ENCODE measurements around the gene CHTF8.
A peak's percentile ranks its signal among the peaks of the same experiment; 100 is the strongest.

Gene CHTF8

DNA sequence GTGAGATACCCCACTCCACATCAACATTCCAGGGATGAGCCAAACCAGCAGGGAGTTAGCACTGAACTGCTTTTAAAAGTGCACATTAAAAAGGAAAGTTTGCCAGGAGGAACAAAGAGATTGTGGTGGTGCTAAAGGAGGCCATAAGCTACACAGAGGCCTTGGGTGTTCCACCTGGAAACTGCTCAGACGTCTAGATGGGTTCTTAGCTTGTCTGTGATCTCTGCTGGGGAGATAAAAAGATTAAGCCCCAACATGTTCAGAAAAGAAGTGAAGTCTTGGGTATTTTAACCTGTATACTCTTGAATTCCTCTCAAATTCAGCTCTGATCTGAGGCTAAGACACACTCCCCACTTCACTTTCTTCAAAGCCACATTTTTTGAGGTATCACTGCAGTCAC is 16.6 kb downstream of the CHTF8 start:
- DNase-seq (ENCODE audit: low read depth): no peak
- H3K4me3 ChIP-seq (ENCODE audit: low read depth, low read length): no peak overlapping the region
- TF ChIP-seq, protein P1, sequence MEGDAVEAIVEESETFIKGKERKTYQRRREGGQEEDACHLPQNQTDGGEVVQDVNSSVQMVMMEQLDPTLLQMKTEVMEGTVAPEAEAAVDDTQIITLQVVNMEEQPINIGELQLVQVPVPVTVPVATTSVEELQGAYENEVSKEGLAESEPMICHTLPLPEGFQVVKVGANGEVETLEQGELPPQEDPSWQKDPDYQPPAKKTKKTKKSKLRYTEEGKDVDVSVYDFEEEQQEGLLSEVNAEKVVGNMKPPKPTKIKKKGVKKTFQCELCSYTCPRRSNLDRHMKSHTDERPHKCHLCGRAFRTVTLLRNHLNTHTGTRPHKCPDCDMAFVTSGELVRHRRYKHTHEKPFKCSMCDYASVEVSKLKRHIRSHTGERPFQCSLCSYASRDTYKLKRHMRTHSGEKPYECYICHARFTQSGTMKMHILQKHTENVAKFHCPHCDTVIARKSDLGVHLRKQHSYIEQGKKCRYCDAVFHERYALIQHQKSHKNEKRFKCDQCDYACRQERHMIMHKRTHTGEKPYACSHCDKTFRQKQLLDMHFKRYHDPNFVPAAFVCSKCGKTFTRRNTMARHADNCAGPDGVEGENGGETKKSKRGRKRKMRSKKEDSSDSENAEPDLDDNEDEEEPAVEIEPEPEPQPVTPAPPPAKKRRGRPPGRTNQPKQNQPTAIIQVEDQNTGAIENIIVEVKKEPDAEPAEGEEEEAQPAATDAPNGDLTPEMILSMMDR (IDR thresholded peaks at IDR 0.05; ENCODE audit: insufficient read depth, low read depth, low read length, missing control alignments): no peak

DNA sequence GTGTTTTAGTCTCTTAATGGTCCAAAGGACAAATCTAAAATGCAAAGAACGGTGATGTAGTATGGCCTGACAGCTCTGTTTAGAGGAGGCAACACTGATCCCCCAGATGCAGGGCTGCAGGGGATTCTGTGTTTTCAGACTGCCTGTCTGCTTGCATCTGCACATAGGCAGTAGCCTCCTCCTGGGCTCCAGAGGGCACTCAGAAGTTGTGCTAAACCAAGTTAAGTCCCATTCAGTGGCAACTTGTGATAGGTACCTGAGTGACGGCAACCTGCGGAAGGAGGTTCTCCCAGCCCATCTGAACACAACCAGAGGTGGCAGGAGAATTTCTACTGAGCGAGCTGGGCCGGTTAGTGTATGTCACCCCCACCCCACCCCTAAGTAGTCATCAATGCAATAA is 17.0 kb downstream of the CHTF8 start:
- no peak overlapping the region for H3K4me3 ChIP-seq (ENCODE audit: low read depth, low read length)
- no peak for DNase-seq (ENCODE audit: low read depth)
- TF ChIP-seq, protein P1 (IDR thresholded peaks at IDR 0.05; ENCODE audit: insufficient read depth, low read depth, low read length, missing control alignments): no peak

DNA sequence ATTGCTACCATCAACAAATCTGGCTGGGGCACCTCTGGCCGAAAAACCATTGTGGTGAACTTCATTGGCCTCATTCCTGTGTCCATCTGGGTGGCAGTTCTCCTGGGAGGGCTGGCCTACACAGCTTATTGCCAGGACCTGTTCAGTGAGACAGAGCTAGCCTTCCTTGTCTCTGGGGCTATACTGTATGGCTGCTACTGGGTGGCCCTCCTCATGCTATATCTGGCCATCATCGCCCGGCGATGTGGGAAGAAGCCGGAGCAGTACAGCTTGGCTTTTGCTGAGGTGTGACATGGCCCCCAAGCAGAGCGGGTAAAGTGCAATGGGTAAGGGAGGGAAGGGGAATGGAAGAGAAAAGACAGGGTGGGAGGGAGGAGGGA is 17.4 kb downstream of the CHTF8 start:
- no peak for DNase-seq (ENCODE audit: low read depth)
- TF ChIP-seq, protein P1 (IDR thresholded peaks at IDR 0.05; ENCODE audit: insufficient read depth, low read depth, low read length, missing control alignments): no peak
- no peak overlapping the region for H3K4me3 ChIP-seq (ENCODE audit: low read depth, low read length)

DNA sequence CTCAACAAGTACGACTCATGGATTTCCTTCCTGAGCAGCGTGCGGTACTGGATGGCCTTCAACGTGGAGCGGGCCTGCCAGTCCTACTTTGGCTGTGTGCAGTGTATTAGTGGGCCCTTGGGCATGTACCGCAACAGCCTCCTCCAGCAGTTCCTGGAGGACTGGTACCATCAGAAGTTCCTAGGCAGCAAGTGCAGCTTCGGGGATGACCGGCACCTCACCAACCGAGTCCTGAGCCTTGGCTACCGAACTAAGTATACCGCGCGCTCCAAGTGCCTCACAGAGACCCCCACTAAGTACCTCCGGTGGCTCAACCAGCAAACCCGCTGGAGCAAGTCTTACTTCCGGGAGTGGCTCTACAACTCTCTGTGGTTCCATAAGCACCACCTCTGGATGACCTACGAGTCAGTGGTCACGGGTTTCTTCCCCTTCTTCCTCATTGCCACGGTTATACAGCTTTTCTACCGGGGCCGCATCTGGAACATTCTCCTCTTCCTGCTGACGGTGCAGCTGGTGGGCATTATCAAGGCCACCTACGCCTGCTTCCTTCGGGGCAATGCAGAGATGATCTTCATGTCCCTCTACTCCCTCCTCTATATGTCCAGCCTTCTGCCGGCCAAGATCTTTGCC is 17.9 kb downstream of the CHTF8 start:
- no peak for DNase-seq (ENCODE audit: low read depth)
- H3K4me3 ChIP-seq (ENCODE audit: low read depth, low read length): no peak overlapping the region
- TF ChIP-seq, protein P1 (IDR thresholded peaks at IDR 0.05; ENCODE audit: insufficient read depth, low read depth, low read length, missing control alignments): no peak

DNA sequence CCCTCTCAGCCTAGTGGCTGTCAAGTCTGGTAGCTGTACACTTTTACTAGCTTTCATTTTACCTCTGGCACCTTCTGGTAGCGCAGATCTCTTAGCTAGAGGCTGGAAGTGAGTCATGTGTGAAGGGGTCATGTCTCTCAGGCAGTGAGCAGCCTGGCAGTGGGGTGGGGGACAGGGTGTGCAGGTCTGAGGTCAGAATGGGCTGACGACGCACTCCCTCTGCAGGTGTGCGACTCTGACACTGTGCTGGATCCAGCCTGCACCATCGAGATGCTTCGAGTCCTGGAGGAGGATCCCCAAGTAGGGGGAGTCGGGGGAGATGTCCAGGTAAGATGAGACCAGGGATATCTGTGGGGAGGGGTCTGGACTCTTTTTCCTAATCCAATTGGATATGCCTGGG is 19.2 kb downstream of the CHTF8 start:
- TF ChIP-seq, protein P1 (IDR thresholded peaks at IDR 0.05; ENCODE audit: insufficient read depth, low read depth, low read length, missing control alignments): no peak
- DNase-seq (ENCODE audit: low read depth): no peak
- H3K4me3 ChIP-seq (ENCODE audit: low read depth, low read length): no peak overlapping the region

DNA sequence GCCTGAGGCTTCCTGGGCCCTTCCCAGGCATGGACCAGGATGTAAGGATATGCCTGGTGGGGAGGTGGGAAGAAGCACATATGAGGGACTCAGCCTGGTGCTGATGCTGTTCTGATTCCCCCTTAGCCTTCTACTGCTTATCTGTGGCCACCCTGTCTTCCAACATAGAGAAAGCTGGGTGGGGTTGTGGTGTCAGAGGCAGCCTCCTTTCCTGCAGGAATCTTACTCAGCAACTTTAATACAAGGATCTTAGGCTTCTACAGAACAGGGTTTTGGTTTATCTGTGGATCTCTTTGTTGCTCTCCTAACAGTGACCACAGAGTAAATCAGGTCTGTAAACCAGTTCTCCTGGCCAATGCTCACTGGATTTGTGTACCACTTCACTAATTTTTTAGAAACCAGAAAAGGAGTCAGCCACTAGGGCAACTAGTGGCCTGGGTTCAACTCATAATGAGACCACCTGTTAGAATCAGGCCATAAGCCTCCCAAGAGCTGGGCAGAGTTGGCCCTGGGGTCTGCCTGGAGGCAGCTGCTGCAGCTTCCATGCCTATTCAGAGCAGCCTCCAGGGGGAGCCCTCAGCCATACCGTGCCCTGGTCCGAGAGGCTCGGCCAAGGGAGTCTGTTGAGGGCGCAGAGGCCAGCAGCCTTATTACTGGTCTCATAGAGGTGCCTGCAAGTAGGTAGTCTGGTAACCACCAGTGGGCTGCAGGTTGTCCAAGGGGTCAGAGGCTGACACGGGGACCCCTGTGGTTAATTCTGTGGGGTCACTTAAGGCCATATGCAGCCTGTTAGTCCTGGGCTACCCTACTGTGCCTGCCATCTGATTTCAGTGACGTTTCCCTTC is 19.9 kb downstream of the CHTF8 start:
- H3K4me3 ChIP-seq (ENCODE audit: low read depth, low read length): no peak overlapping the region
- peak; percentile 61 for DNase-seq (ENCODE audit: low read depth)
- TF ChIP-seq, protein P1 (IDR thresholded peaks at IDR 0.05; ENCODE audit: insufficient read depth, low read depth, low read length, missing control alignments): peak; percentile 78
